K562 (cell line): ENCODE data around the gene UBE2G2. TPM values are rescaled to one million over a fixed set of nuclear protein-coding genes. Genes with fewer than 3 reads are reported as not detected.
A peak's percentile ranks its signal among the peaks of the same experiment; 100 is the strongest.

ENCODE experiments used
- ATAC-seq: fragments of 200-7000 bp; cut with Tn5 transposase; 3 replicates; pipeline ENCODE4 v1.9.1; 2020; ENCODE audit warnings: moderate library complexity
- BruUV-seq: library from RNA; stranded (reverse); fragments of 400-500 nt; replicated peaks from 2 replicates; lab custom pipeline; 2021; lab: Mats Ljungman, UMichigan
- CTCF ChIA-PET: fragments of 300-600 bp; formaldehyde crosslinking; extraction: SDS; loops from one replicate; lab custom pipeline; 2021; ENCODE audit warnings: low intra/inter-chr PET ratio; lab: Yijun Ruan, JAX
- POLR2A ChIA-PET: fragments of 300-600, 350-650 bp; sonication (Branson Sonifier 250); formaldehyde crosslinking; extraction: SDS; loops from one replicate; lab custom pipeline; 2021; ENCODE audit warnings: antibody characterized with exemption, inconsistent platforms; lab: Yijun Ruan, JAX
- DNase-seq, 4 experiments: peaks; one replicate each; pipeline versions ENCODE4 v3.0.0 to v3.0.0-alpha.2; 2011 to 2018; ENCODE audit warnings: low spot score in 3 of 4, mixed read lengths in 3 of 4; ENCODE audit errors: extremely low read depth in 1 of 4
- FAIRE-seq: peaks from 2 replicates; lab custom pipeline; 2011; peaks lifted over from hg19 to GRCh38; lab: Jason Lieb, UNC
- H2AFZ ChIP-seq: 2 replicates; pipeline ENCODE4 v1.6.0; 2011; ENCODE audit warnings: low read depth, low read length, control low read depth, inconsistent platforms
- H3K27ac ChIP-seq: fragments of 200-600 bp; 3 replicates; pipeline ENCODE4 v1.8.0; 2011; ENCODE audit warnings: low read depth, mild to moderate bottlenecking, control low read depth, inconsistent platforms, low read length, moderate library complexity, mixed read lengths; ENCODE audit errors: extremely low read depth
- H3K27me3 ChIP-seq, 2 experiments: fragments of 300-600 bp in 1 of 2; 2 replicates in 1 of 2; 3 replicates in 1 of 2; pipeline versions ENCODE4 v1.6.0 to v1.8.0; 2011; ENCODE audit warnings: inconsistent platforms in 2 of 2, low read length in 2 of 2, mild to moderate bottlenecking in 1 of 2, mixed read lengths in 1 of 2, moderate library complexity in 1 of 2; ENCODE audit not compliant: control insufficient read depth in 2 of 2, insufficient read depth in 2 of 2
- H3K36me3 ChIP-seq: fragments of 300-600 bp; 3 replicates; pipeline ENCODE4 v1.8.0; 2011; ENCODE audit warnings: mild to moderate bottlenecking, low read length, inconsistent platforms; ENCODE audit not compliant: control insufficient read depth, insufficient read depth
- H3K4me1 ChIP-seq, 2 experiments: fragments of 200-600 bp in 1 of 2; replicated peaks in 1 of 2; 2 replicates in 1 of 2; 3 replicates in 1 of 2; pipeline versions ENCODE4 v1.5.1 to v1.8.0; 2011; ENCODE audit warnings: inconsistent platforms in 2 of 2, low read length in 2 of 2, mild to moderate bottlenecking in 1 of 2, mixed read lengths in 1 of 2, moderate library complexity in 1 of 2; ENCODE audit not compliant: control insufficient read depth in 2 of 2, insufficient read depth in 2 of 2
- H3K4me2 ChIP-seq: 2 replicates; pipeline ENCODE4 v1.6.1; 2011; ENCODE audit warnings: low read length, control low read depth, inconsistent platforms, mixed read lengths; ENCODE audit not compliant: insufficient read depth
- H3K4me3 ChIP-seq: fragments of 200-600 bp; sonication (generic), shearing (Covaris generic); 2 replicates; pipeline ENCODE4 v1.5.1; 2016; ENCODE audit warnings: control low read depth, inconsistent platforms
- H3K79me2 ChIP-seq: fragments of 200-600 bp; 3 replicates; pipeline ENCODE4 v1.8.0; 2011; ENCODE audit warnings: low read length, inconsistent platforms; ENCODE audit not compliant: control insufficient read depth, insufficient read depth
- H3K9ac ChIP-seq, 2 experiments: 2 replicates each; pipeline versions ENCODE4 v1.6.0 to v1.6.1; 2011; ENCODE audit warnings: low read depth in 2 of 2, low read length in 2 of 2, control low read depth in 1 of 2, inconsistent platforms in 1 of 2, mild to moderate bottlenecking in 1 of 2, mixed read lengths in 1 of 2; ENCODE audit not compliant: insufficient read depth in 1 of 2
- H3K9me1 ChIP-seq: one replicate; pipeline ENCODE4 v1.6.0; 2011; ENCODE audit warnings: inconsistent platforms, mild to moderate bottlenecking, low read length, moderate library complexity; ENCODE audit not compliant: control insufficient read depth, insufficient read depth
- H3K9me3 ChIP-seq: replicated peaks from 2 replicates; pipeline ENCODE4 v1.5.1; 2011; ENCODE audit warnings: low read depth, low read length, inconsistent platforms; ENCODE audit not compliant: control insufficient read depth, insufficient read depth
- H4K20me1 ChIP-seq: replicated peaks from 2 replicates; pipeline ENCODE4 v1.6.1; 2011; ENCODE audit warnings: low read length, inconsistent platforms, mixed read lengths; ENCODE audit not compliant: control insufficient read depth, insufficient read depth
- ADNP ChIP-seq: fragments of 200-800 bp; sonication (Bioruptor generic); IDR thresholded peaks from 2 replicates; pipeline ENCODE4 v1.6.1; 2016; ENCODE audit warnings: missing genetic modification characterization, missing compliant biosample characterization
- BCOR ChIP-seq: fragments of 450-650 bp; IDR thresholded peaks from 2 replicates; pipeline ENCODE4 v1.6.1; 2016
- CBX3 ChIP-seq, 2 experiments: IDR thresholded peaks; 1 replicate in 1 of 2; 2 replicates in 1 of 2; pipeline ENCODE4 v1.6.1; 2012; ENCODE audit warnings: inconsistent platforms in 2 of 2, low read length in 2 of 2, borderline replicate concordance in 1 of 2, control low read depth in 1 of 2
- CBX5 ChIP-seq: IDR thresholded peaks from 2 replicates; pipeline ENCODE4 v1.6.1; 2014; ENCODE audit warnings: low read depth, borderline replicate concordance
- FOSL1 ChIP-seq: fragments of 200-800 bp; sonication (Bioruptor generic); conservative IDR thresholded peaks from 2 replicates; pipeline ENCODE4 v1.6.1; 2016; ENCODE audit warnings: missing genetic modification characterization, missing compliant biosample characterization
- HNRNPK ChIP-seq: fragments of 200-400 bp; formaldehyde crosslinking; IDR thresholded peaks from one replicate; pipeline ENCODE4 v1.6.1; 2018; ENCODE audit warnings: mild to moderate bottlenecking, low read depth, low read length; ENCODE audit not compliant: poor library complexity, severe bottlenecking
- JUND ChIP-seq, 2 experiments: IDR thresholded peaks; 2 replicates in 1 of 2; 3 replicates in 1 of 2; pipeline ENCODE4 v1.6.1; 2011; ENCODE audit warnings: borderline replicate concordance in 2 of 2, low read depth in 2 of 2, low read length in 2 of 2, improper control_type of control experiment in 1 of 2, missing biosample characterization in 1 of 2, missing genetic modification characterization in 1 of 2, missing genetic modification reagents in 1 of 2
- MTA3 ChIP-seq: fragments of 450-650 bp; formaldehyde crosslinking; IDR thresholded peaks from 2 replicates; pipeline ENCODE4 v1.6.1; 2017; ENCODE audit warnings: mild to moderate bottlenecking, borderline replicate concordance
- NR3C1 ChIP-seq: sonication (generic); formaldehyde crosslinking; IDR thresholded peaks from 2 replicates; pipeline ENCODE4 v1.8.1; 2022; ENCODE audit warnings: missing genetic modification reagents
- XRCC3 ChIP-seq: fragments of 450-650 bp; IDR thresholded peaks from 2 replicates; pipeline ENCODE4 v1.6.1; 2017; ENCODE audit warnings: mild to moderate bottlenecking, moderate library complexity
- ZFP30 ChIP-seq: fragments of 250-450 bp; sonication (Bioruptor Pico); IDR thresholded peaks from 2 replicates; pipeline ENCODE4 v1.8.0; 2022; ENCODE audit warnings: moderate library complexity, mild to moderate bottlenecking, inconsistent platforms, borderline replicate concordance
- WGBS: fragments of 100-300 bp; shearing (Covaris generic); methylation state at CpG from one replicate; pipeline ENCODE4 v1.1.6; 2016; ENCODE audit warnings: low coverage, mixed read lengths; ENCODE audit not compliant: insufficient coverage; ENCODE audit errors: missing lambda C conversion rate; 5-methylcytosine and 5-hydroxymethylcytosine counted together
- in situ Hi-C: fragments of 300-500 bp; cut with MboI; formaldehyde crosslinking; loops from 4 replicates; pipeline ENCODE4 v1.15.0; 2018; ENCODE audit warnings: inconsistent platforms, mixed read lengths
- intact Hi-C: fragments of 100-400 bp; cut with micrococcal nuclease; formaldehyde crosslinking; loops from 2 replicates; pipeline ENCODE4 v1.14.2; 2022
- polyA plus RNA-seq, 8 experiments: library from polyadenylated mRNA; depleted of rRNA in 4 of 8; stranded (reverse) in 5 of 8; unstranded in 3 of 8; fragments of >200 nt; fragmentation: Nextera tagmentation in 2 of 8; fragmentation: Illumina TruSeq in 1 of 8; extraction: Ambion mirVana in 2 of 8; extraction: Trizol in 1 of 8; gene quantifications; 2 replicates each; pipeline versions ENCODE4 v1.2.1 to v1.2.3, GENCODE V29; 2011 to 2014; ENCODE audit warnings: inconsistent platforms in 1 of 8, missing spikeins in 1 of 8
- total RNA-seq, 7 experiments: library from RNA; depleted of rRNA in 6 of 7; stranded (reverse); fragments of >200 nt in 6 of 7; fragmentation: Illumina TruSeq in 2 of 7; extraction: Trizol in 2 of 7; gene quantifications; 2 replicates each; pipeline versions ENCODE4 v1.2.1 to v1.2.3, GENCODE V29; 2011 to 2021; ENCODE audit warnings: low replicate concordance in 1 of 7
- TF ChIP-seq, protein P1 (sequence below): fragments of 200-800 bp; sonication (Bioruptor generic); IDR thresholded peaks from 2 replicates; pipeline ENCODE4 v1.6.1; 2017; ENCODE audit warnings: missing genetic modification characterization, missing compliant biosample characterization
- TF ChIP-seq, protein P2 (sequence below): fragments of 200-800 bp; sonication (Bioruptor generic); IDR thresholded peaks from 2 replicates; pipeline ENCODE4 v1.6.1; 2016; ENCODE audit warnings: missing genetic modification characterization, missing compliant biosample characterization

Gene UBE2G2
- total and polyA plus RNA-seq, 9 of the 15 experiments (the other 6 are each of a cell fraction or from before 2014, with no cell fraction given): 47.5 to 225 (median 140) TPM

GRCh38 chr21:44822484-44823178 is 21.0 kb upstream of the UBE2G2 start:
- in situ Hi-C loops: no loop called here
- TF ChIP-seq NR3C1 (CRISPR knock-in tag) (no peak), BCOR (0 out of 2 replicates have a peak, but pooled peaks have one; percentile 8), JUND (IDR thresholded peaks at IDR 0.05; ENCODE audit: borderline replicate concordance, low read depth, low read length) (no peak), JUND (tag; IDR thresholded peaks at IDR 0.05; ENCODE audit: borderline replicate concordance, low read depth, low read length) (no peak), CBX5 (peak; percentile 98), MTA3 (0 out of 2 replicates have a peak, but pooled peaks have one; percentile 56), XRCC3 (peak; percentile 95), HNRNPK (no peak), FOSL1 (tag) (peak; percentile 33), CBX3 (IDR thresholded peaks at IDR 0.05; ENCODE audit: borderline replicate concordance in 1 of 2, low read length in 2 of 2) (peak in 1 of 2 experiments; percentile 100; a peak in 2 of 3 replicates), ZFP30 (CRISPR knock-in tag) (peak; percentile 76), ADNP (peak; percentile 48; the same call in 1 of the 2 replicates)
- TF ChIP-seq, protein P1, sequence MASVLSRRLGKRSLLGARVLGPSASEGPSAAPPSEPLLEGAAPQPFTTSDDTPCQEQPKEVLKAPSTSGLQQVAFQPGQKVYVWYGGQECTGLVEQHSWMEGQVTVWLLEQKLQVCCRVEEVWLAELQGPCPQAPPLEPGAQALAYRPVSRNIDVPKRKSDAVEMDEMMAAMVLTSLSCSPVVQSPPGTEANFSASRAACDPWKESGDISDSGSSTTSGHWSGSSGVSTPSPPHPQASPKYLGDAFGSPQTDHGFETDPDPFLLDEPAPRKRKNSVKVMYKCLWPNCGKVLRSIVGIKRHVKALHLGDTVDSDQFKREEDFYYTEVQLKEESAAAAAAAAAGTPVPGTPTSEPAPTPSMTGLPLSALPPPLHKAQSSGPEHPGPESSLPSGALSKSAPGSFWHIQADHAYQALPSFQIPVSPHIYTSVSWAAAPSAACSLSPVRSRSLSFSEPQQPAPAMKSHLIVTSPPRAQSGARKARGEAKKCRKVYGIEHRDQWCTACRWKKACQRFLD (CRISPR knock-in tag): no peak
- TF ChIP-seq, protein P2, sequence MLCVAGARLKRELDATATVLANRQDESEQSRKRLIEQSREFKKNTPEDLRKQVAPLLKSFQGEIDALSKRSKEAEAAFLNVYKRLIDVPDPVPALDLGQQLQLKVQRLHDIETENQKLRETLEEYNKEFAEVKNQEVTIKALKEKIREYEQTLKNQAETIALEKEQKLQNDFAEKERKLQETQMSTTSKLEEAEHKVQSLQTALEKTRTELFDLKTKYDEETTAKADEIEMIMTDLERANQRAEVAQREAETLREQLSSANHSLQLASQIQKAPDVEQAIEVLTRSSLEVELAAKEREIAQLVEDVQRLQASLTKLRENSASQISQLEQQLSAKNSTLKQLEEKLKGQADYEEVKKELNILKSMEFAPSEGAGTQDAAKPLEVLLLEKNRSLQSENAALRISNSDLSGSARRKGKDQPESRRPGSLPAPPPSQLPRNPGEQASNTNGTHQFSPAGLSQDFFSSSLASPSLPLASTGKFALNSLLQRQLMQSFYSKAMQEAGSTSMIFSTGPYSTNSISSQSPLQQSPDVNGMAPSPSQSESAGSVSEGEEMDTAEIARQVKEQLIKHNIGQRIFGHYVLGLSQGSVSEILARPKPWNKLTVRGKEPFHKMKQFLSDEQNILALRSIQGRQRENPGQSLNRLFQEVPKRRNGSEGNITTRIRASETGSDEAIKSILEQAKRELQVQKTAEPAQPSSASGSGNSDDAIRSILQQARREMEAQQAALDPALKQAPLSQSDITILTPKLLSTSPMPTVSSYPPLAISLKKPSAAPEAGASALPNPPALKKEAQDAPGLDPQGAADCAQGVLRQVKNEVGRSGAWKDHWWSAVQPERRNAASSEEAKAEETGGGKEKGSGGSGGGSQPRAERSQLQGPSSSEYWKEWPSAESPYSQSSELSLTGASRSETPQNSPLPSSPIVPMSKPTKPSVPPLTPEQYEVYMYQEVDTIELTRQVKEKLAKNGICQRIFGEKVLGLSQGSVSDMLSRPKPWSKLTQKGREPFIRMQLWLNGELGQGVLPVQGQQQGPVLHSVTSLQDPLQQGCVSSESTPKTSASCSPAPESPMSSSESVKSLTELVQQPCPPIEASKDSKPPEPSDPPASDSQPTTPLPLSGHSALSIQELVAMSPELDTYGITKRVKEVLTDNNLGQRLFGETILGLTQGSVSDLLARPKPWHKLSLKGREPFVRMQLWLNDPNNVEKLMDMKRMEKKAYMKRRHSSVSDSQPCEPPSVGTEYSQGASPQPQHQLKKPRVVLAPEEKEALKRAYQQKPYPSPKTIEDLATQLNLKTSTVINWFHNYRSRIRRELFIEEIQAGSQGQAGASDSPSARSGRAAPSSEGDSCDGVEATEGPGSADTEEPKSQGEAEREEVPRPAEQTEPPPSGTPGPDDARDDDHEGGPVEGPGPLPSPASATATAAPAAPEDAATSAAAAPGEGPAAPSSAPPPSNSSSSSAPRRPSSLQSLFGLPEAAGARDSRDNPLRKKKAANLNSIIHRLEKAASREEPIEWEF (CRISPR knock-in tag): no peak

More at GRCh38 chr21:44822484-44823178, 21.0 kb upstream of the UBE2G2 start:
- peaks cover 7% of the 10 kb centered on the region; the same call in 2 of the 3 replicates for H3K79me2 ChIP-seq
- no peak overlapping the region for H3K9ac ChIP-seq
- no peaks in the 10 kb centered on the region for H3K27me3 ChIP-seq
- H3K4me2 ChIP-seq: no peak overlapping the region
- peaks cover 0 to 17% of the 10 kb centered on the region in 2 experiments; a peak in 4 of 5 replicates for H3K4me1 ChIP-seq
- no peak overlapping the region for H2AFZ ChIP-seq
- 42% methylated on average over 5 of the region's 5 CpGs for WGBS
- no peak for FAIRE-seq
- no peak for ATAC-seq
- intact Hi-C loops: no loop called here
- no peak overlapping the region for H3K4me3 ChIP-seq
- no TSS peak for BruUV-seq
- ChIA-PET POLR2A (interaction anchor here (1.5 kb wide), 1 partner anchor 32 kb away, joined by 3 read pairs; no protein-coding TSS in a partner anchor), CTCF (no interaction called here)
- H3K9me1 ChIP-seq: no peaks in the 10 kb centered on the region
- H3K36me3 ChIP-seq: no peaks in the 10 kb centered on the region
- DNase-seq: peak in 1 of 4 experiments; percentile 42
- H3K9me3 ChIP-seq: peaks cover 21% of the 10 kb centered on the region
- H3K27ac ChIP-seq: no peak overlapping the region
- H4K20me1 ChIP-seq: no peaks in the 10 kb centered on the region
